Bronchial epithelial cell (primary cell): Measurements from ENCODE around the gene PCSK9. TPM values are rescaled to one million over a fixed set of nuclear protein-coding genes. Genes with fewer than 3 reads are reported as not detected.

Experiments used
- DNase-seq: peaks from one replicate; pipeline ENCODE4 v3.0.0-alpha.2; 2010; ENCODE audit warnings: low read depth
- FAIRE-seq: peaks from 2 replicates; lab custom pipeline; 2011; peaks lifted over from hg19 to GRCh38; lab: Jason Lieb, UNC
- H3K27me3 ChIP-seq: 2 replicates; pipeline ENCODE4 v1.5.1; 2011; ENCODE audit warnings: low read length; ENCODE audit not compliant: control insufficient read depth, insufficient read depth
- H3K36me3 ChIP-seq: 2 replicates; pipeline ENCODE4 v1.5.1; 2011; ENCODE audit warnings: low read length; ENCODE audit not compliant: control insufficient read depth, insufficient read depth
- H3K4me3 ChIP-seq: 2 replicates; pipeline ENCODE4 v1.5.1; 2011; ENCODE audit warnings: mild to moderate bottlenecking, low read depth, low read length, control low read depth
- CTCF ChIP-seq: IDR thresholded peaks from 2 replicates; pipeline ENCODE4 v1.5.1; 2011; ENCODE audit warnings: mild to moderate bottlenecking, moderate library complexity, low read length, control low read depth, inconsistent platforms; ENCODE audit not compliant: insufficient read depth, severe bottlenecking
- total RNA-seq: library from RNA; depleted of rRNA; stranded (reverse); fragments of >200 nt; gene quantifications from 2 replicates; pipeline ENCODE4 v1.2.1, GENCODE V29; 2014

Gene PCSK9
- total RNA-seq: 5.8 and 11.3 TPM in 2 replicates

- Histone ChIP-seq H3K27me3 (no peaks in the 10 kb centered on the region), H3K36me3 (peaks cover 3% of the 10 kb centered on the region), H3K4me3 (peak within 1 kb of the TSS; percentile 48)
- no peak for TF ChIP-seq CTCF
- DNase-seq: peak; percentile 78
- no peak for FAIRE-seq
Observed at GRCh38 chr1:55039342-55040082, at the start of gene PCSK9. TSS of gene PCSK9 (plus strand) at chr1:55039548. CDS start at chr1:55039838, 290 bp downstream.

- no peak for FAIRE-seq
- no peaks in the 10 kb centered on the region for H3K36me3 ChIP-seq
- no peak overlapping the region for H3K4me3 ChIP-seq
- DNase-seq: no peak
- H3K27me3 ChIP-seq: no peaks in the 10 kb centered on the region
- no peak for TF ChIP-seq CTCF
Observed at GRCh38 chr1:54989968-54990810, 49.2 kb upstream of the PCSK9 start.

- no peak overlapping the region for H3K4me3 ChIP-seq
- TF ChIP-seq CTCF: no peak
- no peaks in the 10 kb centered on the region for H3K36me3 ChIP-seq
- DNase-seq (no peak), FAIRE-seq (no peak)
- H3K27me3 ChIP-seq: no peaks in the 10 kb centered on the region
Observed at GRCh38 chr1:54990916-54991315, 48.4 kb upstream of the PCSK9 start.

GRCh38 chr1:54991939-54992338 lies 47.4 kb upstream of the PCSK9 start:
- DNase-seq (no peak), FAIRE-seq (no peak)
- TF ChIP-seq CTCF: no peak
- Histone ChIP-seq H3K27me3 (no peaks in the 10 kb centered on the region), H3K36me3 (no peaks in the 10 kb centered on the region), H3K4me3 (no peak overlapping the region)

- no peak overlapping the region for H3K4me3 ChIP-seq
- no peak for TF ChIP-seq CTCF
- FAIRE-seq: no peak
- H3K36me3 ChIP-seq: no peaks in the 10 kb centered on the region
- DNase-seq: no peak
- H3K27me3 ChIP-seq: no peaks in the 10 kb centered on the region
Observed at GRCh38 chr1:54993140-54993539, 46.2 kb upstream of the PCSK9 start.
